ENCODE data around the gene ETV5. TPM values are rescaled to one million over a fixed set of nuclear protein-coding genes. Genes with fewer than 3 reads are reported as not detected.

Gene ETV5
- total and polyA plus RNA-seq, 2 of the 4 experiments (the other 2 are of a cell fraction): 15.7 to 20.1 TPM

DNA sequence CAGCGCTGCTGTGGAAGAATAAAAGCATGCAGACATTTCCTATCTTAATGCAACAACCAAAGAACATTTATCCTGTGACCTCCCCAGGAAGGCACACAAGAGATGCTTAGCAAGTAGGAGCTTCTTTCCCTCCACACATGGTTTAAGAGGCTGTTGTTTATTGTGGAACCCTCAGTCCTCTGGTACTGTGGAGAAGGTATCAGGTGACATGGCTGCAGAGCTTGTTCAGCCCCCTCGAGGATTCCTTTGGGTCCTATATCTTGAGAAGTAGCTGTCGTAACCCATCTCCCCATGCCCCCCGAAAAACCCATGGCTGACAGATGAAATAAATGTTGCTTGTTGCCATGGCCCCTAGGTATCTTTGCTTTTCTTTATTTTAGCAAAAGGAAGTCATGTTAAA, 20.3 kb upstream of the ETV5 start:
- Histone ChIP-seq H3K23ac (ENCODE audit: low read depth, low read length) (no peak overlapping the region), H2AK5ac (ENCODE audit: low read depth, low read length) (no peak overlapping the region), H4K20me1 (ENCODE audit: insufficient read depth, low read length) (no peaks in the 10 kb centered on the region), H4K8ac (ENCODE audit: low read depth in 2 of 2, low read length in 2 of 2) (no peak overlapping the region), H4K5ac (ENCODE audit: low read depth, low read length) (no peak overlapping the region), H2AK9ac (replicated peaks; ENCODE audit: low read depth, low read length, poor library complexity) (no peak overlapping the region), H3K9me1 (ENCODE audit: insufficient read depth, low read length) (no peaks in the 10 kb centered on the region), H2BK120ac (ENCODE audit: low read depth, low read length) (no peak overlapping the region), H4K91ac (ENCODE audit: insufficient read depth, low read depth, low read length) (no peak overlapping the region), H2BK5ac (ENCODE audit: low read depth, low read length, poor library complexity, severe bottlenecking) (no peak overlapping the region), H2BK15ac (ENCODE audit: low read depth, low read length) (no peak overlapping the region), H3K27ac (ENCODE audit: insufficient read depth, low read length) (no peak overlapping the region), H3K4me3 (ENCODE audit: insufficient read depth, low read depth, low read length) (no peak overlapping the region), H3K56ac (ENCODE audit: extremely low read depth, insufficient read depth, low read length) (no peak overlapping the region), H3K4me2 (ENCODE audit: low read depth, low read length) (no peak overlapping the region), H3K4me1 (ENCODE audit: control insufficient read depth, insufficient read depth, low read length) (no peaks in the 10 kb centered on the region), H3K27me3 (ENCODE audit: control insufficient read depth, insufficient read depth, low read length) (peaks cover 16% of the 10 kb centered on the region), H2BK20ac (ENCODE audit: low read depth, low read length) (no peak overlapping the region), H3K4ac (ENCODE audit: low read depth, low read length) (no peak overlapping the region), H3K14ac (replicated peaks; ENCODE audit: low read depth, low read length) (no peak overlapping the region), H3K9me3 (ENCODE audit: control insufficient read depth, insufficient read depth, low read length) (no peaks in the 10 kb centered on the region), H3K9ac (ENCODE audit: low read depth, low read length) (no peak overlapping the region), H3K18ac (ENCODE audit: low read depth, low read length) (no peak overlapping the region), H2AFZ (replicated peaks; ENCODE audit: low read length, poor library complexity) (no peak overlapping the region), H3K36me3 (ENCODE audit: control insufficient read depth, insufficient read depth, low read length) (no peaks in the 10 kb centered on the region), H3K79me1 (ENCODE audit: low read depth in 1 of 2, low read length in 2 of 2) (no peaks in the 10 kb centered on the region)
- CTCF ChIA-PET: no interaction called here
- no peak for TF ChIP-seq SMC3 (IDR thresholded peaks at IDR 0.05; ENCODE audit: low read depth, low read length)
- TF ChIP-seq NFE2L2 (IDR thresholded peaks at IDR 0.05; ENCODE audit: low read depth, low read length): no peak
- TF ChIP-seq, protein P1, sequence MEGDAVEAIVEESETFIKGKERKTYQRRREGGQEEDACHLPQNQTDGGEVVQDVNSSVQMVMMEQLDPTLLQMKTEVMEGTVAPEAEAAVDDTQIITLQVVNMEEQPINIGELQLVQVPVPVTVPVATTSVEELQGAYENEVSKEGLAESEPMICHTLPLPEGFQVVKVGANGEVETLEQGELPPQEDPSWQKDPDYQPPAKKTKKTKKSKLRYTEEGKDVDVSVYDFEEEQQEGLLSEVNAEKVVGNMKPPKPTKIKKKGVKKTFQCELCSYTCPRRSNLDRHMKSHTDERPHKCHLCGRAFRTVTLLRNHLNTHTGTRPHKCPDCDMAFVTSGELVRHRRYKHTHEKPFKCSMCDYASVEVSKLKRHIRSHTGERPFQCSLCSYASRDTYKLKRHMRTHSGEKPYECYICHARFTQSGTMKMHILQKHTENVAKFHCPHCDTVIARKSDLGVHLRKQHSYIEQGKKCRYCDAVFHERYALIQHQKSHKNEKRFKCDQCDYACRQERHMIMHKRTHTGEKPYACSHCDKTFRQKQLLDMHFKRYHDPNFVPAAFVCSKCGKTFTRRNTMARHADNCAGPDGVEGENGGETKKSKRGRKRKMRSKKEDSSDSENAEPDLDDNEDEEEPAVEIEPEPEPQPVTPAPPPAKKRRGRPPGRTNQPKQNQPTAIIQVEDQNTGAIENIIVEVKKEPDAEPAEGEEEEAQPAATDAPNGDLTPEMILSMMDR (conservative IDR thresholded peaks at IDR 0.05; ENCODE audit: low read depth, low read length): no peak
- no peak for TF ChIP-seq POLR2A (IDR thresholded peaks at IDR 0.05; ENCODE audit: low read depth, low read length)
- TF ChIP-seq BHLHE40 (IDR thresholded peaks at IDR 0.05; ENCODE audit: low read depth, low read length): no peak
- TF ChIP-seq MAFK (IDR thresholded peaks at IDR 0.05; ENCODE audit: low read depth, low read length): no peak
- TF ChIP-seq RAD21 (IDR thresholded peaks at IDR 0.05; ENCODE audit: low read length): no peak
- no peak for TF ChIP-seq MXI1 (IDR thresholded peaks at IDR 0.05; ENCODE audit: borderline replicate concordance, low read depth, low read length)
- no peak for TF ChIP-seq MAZ (IDR thresholded peaks at IDR 0.05; ENCODE audit: borderline replicate concordance, low read depth, low read length)
- TF ChIP-seq CHD1 (IDR thresholded peaks at IDR 0.05; ENCODE audit: low read depth, low read length): no peak
- TF ChIP-seq RCOR1 (IDR thresholded peaks at IDR 0.05; ENCODE audit: insufficient replicate concordance, low read length): no peak
- TF ChIP-seq FOS (IDR thresholded peaks at IDR 0.05; ENCODE audit: low read depth, low read length): no peak
- TF ChIP-seq CEBPB (IDR thresholded peaks at IDR 0.05; ENCODE audit: low read depth, low read length): no peak
- no peak for TF ChIP-seq RFX5 (IDR thresholded peaks at IDR 0.05; ENCODE audit: low read depth, low read length)
- TF ChIP-seq, protein P2, sequence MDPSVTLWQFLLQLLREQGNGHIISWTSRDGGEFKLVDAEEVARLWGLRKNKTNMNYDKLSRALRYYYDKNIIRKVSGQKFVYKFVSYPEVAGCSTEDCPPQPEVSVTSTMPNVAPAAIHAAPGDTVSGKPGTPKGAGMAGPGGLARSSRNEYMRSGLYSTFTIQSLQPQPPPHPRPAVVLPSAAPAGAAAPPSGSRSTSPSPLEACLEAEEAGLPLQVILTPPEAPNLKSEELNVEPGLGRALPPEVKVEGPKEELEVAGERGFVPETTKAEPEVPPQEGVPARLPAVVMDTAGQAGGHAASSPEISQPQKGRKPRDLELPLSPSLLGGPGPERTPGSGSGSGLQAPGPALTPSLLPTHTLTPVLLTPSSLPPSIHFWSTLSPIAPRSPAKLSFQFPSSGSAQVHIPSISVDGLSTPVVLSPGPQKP (IDR thresholded peaks at IDR 0.05; ENCODE audit: borderline replicate concordance, low read depth, low read length): no peak
- TF ChIP-seq, protein P3, sequence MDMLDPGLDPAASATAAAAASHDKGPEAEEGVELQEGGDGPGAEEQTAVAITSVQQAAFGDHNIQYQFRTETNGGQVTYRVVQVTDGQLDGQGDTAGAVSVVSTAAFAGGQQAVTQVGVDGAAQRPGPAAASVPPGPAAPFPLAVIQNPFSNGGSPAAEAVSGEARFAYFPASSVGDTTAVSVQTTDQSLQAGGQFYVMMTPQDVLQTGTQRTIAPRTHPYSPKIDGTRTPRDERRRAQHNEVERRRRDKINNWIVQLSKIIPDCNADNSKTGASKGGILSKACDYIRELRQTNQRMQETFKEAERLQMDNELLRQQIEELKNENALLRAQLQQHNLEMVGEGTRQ (IDR thresholded peaks at IDR 0.05; ENCODE audit: low read depth, low read length): no peak
- BruUV-seq (replicated peaks): no TSS peak
- intact Hi-C loops (cut with micrococcal nuclease): no loop called here
- POLR2A ChIA-PET (ENCODE audit: unreplicated experiment): no interaction called here
- in situ Hi-C loops (cut with MboI; ENCODE audit: low sequenced_read_pairs): no loop called here
- no peak for DNase-seq
- dilution Hi-C loops (cut with HindIII; ENCODE audit: low sequenced_read_pairs, unreplicated experiment): no loop called here
- no peak for ATAC-seq (ENCODE audit: low read depth)
- no CpG with 5 or more reads among the region's 4 CpGs for WGBS, 2 experiments (ENCODE audit: extremely low coverage in 2 of 2, insufficient read length in 1 of 2)

All from IMR-90 (cell line).